NCI-H128 (cell line): ENCODE data around the gene PLB1.
"Not testable (repeated sequence)": the region's sequence is repeated elsewhere in the genome, so short reads cannot be mapped to it uniquely, and the experiment has no call there.

Experiments used
- DNase-seq: peaks from one replicate; lab custom pipeline; 2025; ENCODE audit not compliant: unreplicated experiment; lab: John Stamatoyannopoulos, UW

Gene PLB1

DNA sequence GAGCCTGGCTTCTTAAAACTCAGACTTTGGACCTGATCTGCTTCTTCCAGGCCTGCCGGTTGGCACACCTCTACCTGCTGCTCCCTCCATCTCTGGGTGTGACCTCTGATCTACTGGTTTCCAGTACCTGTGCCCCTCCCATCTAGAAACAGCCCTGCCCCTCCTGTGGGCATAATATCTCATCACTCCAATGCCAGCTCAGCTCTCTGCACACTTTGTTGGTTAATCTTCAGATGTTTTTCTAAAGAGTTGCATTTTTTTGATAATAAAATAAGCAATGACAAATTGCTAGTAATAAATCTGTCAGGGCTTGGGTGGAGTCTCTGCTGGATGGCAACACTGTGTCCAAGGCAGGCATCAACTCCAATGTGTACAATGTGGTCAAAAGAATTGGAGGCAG lies 166.2 kb downstream of the PLB1 start:
- DNase-seq: no peak

DNA sequence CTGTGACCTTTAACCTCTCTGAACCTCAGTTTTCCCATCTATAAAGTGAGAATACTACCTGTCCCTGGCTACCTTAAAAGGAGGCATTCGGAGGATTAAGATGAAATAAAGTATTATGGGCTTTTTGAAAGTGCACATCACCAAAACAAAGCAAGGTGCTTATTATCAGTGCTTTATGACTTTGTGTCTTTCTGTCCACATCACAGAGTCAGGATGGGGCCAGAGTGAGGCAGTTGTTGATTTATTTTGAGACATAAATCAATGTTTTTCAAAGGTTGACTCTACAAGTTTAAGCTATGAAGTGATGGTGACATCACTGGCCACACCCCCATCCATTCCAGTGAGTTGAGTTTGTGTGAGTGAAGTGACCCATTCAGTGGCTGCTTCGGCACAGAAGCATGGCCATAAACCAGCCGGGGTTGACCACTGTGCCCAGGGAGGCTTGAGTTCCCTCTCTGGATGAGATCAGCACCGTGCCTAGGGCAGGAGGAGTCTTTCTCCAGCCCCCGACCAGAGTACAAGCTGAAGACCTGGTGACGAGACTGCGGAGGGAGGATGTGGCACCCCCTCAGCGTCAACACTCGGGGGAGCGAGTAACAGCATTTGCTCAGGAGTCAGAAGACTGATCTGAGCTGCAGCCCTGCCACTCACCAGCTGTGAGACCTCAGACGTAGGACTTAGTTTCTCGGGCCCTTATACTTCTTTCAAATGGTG lies 166.8 kb downstream of the PLB1 start:
- DNase-seq: no peak

GRCh38 chr2:28663359-28663758 lies 167.5 kb downstream of the PLB1 start:
- no peak for DNase-seq

GRCh38 chr2:28664120-28664842 lies 168.4 kb downstream of the PLB1 start:
- no peak for DNase-seq

DNA sequence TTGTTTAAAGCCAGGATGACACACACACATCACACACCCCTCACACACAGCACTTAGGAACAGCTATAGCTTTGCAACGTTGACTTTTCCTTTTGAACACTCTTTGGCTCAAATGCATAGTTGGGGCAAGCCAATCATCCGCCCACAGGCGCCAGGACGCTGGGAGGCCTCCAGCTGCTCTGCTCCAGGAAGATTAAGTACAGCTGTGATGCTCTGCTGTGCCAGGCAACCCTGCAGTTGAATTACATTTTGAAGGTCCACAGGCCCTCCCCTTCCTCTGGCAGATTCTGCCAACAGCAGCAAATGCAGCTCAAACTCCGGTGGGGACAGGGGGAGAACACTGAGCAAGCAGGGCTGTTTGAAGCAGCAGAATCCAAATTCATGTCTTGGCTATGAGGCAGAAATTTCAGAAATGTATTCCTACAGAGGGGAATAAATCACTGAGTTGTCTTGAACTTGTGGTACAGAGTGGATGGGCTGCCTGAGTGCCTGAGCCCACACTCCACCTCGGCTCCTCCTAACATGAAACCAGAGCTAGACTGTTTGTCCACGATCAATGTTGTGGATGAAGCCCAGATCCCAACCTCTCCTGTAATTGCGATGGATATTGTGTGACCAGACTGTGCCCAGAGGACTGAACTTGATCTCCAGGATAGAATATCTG lies 169.3 kb downstream of the PLB1 start:
- no peak for DNase-seq

DNA sequence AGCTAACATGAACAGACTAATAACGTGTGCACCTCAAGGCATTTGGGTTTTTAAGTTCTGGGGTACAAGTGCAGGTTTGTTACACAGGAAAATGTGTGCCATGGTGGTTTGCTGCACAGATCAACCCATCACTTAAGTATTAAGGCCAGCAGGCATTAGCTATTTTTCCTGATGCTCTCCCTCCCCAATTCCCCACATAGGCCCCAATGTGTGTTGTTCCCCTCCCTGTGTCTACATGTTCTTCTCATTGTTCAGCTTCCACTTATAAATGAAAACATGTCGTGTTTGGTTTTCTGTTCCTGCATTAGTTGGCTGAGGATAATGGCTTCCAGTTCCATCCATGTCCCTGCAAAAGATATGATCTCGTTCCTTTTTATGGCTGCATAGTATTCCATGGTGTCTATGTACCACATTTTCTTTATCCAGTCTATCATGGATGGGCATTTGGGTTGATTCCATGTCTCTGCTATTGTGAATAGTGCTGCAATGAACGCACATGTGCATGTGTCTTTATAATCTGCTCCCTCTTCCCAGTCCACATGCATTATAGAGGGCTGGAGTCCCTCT lies 170.0 kb downstream of the PLB1 start:
- not testable (repeated sequence) for DNase-seq

DNA sequence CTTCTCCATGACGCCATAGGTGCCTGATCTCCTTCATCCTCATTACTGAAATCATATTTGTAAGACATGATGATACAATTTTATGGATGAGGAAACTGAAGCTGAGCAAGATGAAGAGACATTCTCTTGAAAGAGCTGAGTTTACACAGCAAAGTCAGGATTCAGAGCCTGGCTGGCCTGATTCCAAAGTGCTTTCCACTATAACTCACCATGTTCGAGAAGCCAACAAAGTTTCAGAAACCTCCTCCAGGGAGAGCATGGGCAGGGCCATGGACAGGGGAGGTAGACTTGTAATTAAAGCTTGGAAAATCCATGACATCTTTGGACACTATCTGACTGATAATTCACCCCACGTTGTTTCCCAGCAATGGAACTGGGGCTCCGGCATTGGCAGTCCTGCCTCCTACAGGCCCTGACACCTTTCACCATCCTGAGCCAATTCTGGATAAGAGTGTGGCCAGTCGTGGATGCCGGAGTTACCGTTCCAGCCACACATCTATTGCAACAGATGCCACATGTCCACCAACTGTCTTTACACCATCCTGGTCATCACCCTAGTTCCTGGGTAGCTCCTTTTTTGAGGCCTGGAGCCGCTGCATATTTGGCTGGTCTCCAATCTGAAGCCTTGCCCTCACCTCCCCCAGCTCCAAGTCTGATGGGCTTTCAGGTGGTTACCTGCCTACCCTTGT lies 170.8 kb downstream of the PLB1 start:
- no peak for DNase-seq

DNA sequence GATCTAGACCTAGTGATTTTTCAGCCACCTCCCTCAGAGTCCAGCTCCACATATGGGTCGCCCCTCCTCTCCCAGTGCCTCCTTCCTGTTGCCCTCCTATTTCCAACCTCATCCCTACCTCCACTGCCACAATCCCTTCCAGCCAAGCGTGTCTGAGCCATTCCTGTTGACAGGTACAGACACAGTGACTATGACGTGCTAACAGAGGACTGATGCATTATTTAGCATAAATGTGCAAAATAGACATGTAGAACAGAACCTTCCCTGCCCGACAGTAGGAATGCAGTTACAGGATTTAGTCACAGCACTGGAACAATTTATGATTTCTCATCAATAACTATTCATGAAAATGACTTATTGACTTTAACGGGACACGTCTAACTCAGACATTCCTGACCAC lies 171.4 kb downstream of the PLB1 start:
- DNase-seq: no peak

- no peak for DNase-seq
Observed at GRCh38 chr2:28668106-28668814, 172.4 kb downstream of the PLB1 start.

DNA sequence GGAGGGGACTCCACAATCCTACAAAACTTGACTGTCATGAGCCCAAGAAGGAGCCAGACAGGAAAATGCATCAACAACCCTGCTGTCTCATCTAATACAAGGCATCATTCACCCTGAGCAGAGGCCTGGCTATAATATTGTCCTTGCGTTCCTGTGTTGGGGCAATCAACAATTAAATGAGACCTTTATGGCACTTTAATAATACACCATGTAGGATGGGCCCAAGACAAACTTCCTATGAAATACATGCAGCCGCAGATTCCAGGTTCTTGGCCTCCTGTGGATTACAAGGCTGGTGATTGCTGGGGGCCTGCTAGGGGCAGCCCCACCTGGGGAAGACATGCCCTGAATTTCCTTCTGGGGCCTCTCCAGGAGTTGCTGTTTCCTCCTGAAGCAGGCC lies 173.0 kb downstream of the PLB1 start:
- DNase-seq: no peak

GRCh38 chr2:28670856-28671255 lies 175.0 kb downstream of the PLB1 start:
- no peak for DNase-seq

GRCh38 chr2:28673338-28673737 lies 177.5 kb downstream of the PLB1 start:
- DNase-seq: no peak

- DNase-seq: no peak
Observed at GRCh38 chr2:28674062-28674712, 178.3 kb downstream of the PLB1 start.

DNA sequence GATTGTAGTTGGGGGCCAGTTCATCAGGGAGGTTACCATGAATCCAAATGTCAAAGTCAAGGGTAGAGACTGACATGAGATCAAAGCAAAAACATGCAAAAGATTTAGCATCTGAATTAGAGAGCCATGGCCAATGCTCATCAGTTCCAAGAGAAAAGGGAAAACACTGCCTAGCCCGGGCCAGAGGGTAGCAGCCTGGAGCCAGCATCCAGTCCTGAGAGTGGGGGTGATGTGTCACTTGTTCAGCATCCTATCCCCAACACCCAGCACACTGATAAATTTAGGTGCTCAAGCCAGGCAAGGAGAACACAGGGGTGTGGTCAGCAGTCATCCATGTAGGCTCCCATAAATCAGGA lies 178.8 kb downstream of the PLB1 start:
- DNase-seq: no peak

DNA sequence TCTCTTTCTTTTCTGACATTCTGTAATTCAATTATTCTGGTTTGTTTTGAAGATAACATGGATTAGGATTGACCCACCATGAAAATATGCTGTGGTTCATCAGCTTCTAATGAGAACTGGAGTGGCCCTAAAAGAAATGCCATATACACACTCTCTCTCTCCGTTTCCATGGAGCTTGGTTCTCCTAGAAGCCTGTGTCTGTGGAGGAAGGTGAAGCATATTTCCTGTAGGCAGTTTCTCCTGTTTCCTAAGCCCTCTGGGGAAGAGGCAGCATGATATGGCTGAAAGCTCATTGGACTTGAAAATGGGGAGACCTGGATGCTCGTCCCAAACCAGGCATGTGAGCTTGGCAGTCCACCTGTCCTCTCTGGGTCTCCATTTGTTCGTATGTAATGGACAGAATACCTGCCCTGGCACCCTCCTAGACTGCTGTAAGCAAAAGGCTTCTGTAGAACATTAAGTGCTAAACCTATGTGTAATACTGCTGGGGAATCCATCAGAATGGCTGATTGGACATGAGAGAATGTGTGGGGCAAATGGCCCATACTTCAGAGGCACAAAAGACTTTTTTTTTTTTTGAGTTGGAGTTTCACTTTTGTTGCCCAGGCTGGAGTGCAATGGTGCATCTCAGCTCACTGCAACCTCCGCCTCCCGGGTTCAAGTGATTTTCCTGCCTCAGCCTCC lies 180.4 kb downstream of the PLB1 start:
- no peak for DNase-seq

- no peak for DNase-seq
Observed at GRCh38 chr2:28678175-28678855, 182.5 kb downstream of the PLB1 start.

- no peak for DNase-seq
Observed at GRCh38 chr2:28678944-28679343, 183.1 kb downstream of the PLB1 start.

DNA sequence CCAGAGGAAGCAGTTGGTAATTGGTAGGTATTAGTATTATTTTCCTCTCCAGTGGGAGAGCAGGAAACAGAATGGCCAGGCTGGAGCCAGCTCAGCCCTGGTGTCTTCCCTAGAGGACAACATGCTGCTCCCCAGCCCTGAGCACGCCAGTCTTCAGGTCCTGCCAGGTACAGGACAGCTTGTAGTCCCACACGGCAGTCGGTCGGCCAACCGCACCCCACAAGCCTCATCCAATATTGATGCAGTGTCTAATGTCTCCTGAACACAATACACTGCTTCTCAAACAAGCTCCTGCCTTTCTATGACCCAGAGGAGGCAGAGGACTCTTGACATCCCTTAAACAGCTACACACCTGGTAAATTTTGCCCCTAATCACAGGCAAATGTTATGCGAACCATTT lies 184.8 kb downstream of the PLB1 start:
- DNase-seq: no peak

DNA sequence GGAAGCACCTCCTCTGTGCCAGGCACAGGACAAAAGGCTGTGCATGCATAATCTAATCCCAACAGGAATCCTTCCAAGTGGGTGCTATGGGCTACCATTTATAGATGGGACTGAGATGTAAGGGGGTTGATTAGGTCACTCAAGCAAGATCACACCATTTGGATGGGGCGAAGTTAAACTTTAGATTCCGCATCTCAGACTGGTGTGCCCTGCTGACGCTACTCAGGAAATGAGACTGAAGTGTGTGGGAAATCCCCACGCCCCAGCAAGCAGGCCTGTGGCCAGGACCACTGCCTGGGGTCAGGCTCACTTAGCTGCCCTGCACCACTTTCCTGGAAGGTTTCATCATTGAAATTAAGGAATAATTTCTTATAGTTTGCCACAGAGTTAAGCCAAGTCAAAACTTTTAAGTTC lies 185.3 kb downstream of the PLB1 start:
- no peak for DNase-seq
